GM19467 (cell line): ENCODE results near the gene PSKH1.

Experiments used
- ATAC-seq: cut with Tn5 transposase; IDR thresholded peaks from one replicate; pipeline ENCODE4 v1.9.1; 2021; ENCODE audit warnings: mild to moderate bottlenecking, moderate library complexity; ENCODE audit not compliant: unreplicated experiment

PSKH1 gene

GRCh38 chr16:67939507-67940445 lies 46.7 kb downstream of the PSKH1 start:
- ATAC-seq: no peak

- no peak for ATAC-seq
Measured at GRCh38 chr16:67940446-67941089, 47.5 kb downstream of the PSKH1 start.

DNA sequence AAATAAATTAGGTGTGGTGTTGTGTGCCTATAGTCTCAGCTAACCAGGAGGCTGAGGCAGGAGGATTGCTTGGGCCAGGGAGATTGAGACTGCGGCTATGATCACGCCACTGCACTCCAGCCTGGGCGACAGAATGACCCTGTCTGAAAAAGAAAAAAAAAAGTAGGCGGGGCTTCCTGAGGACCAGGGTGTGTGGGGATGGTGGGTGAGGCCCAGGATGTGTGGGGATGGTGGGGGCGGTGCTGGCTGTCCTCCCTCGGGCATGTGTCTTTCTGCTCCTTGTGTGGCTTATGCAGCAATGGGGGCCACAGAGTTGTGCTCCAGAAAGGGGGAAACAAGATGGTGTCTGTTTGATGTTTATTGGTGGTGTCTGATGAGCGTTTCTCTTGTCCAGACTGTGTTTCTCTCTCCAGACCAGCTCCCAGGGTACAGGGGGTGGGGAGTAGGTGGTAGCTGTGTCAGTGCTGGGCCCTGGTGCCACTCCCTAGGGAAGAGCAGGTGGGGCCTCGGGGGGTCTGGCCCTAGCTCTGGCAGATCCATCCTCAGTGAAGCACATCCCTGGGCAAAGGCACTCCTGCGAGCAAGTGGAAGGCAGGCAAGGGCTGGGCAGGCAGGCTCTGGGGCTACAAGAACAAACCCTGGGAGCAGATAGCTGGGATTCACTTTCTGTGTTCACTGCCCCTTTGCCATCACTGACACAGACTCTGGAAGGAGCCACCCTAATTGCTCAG lies 48.6 kb downstream of the PSKH1 start:
- no peak for ATAC-seq

GRCh38 chr16:67942200-67942509 lies 49.1 kb downstream of the PSKH1 start:
- no peak for ATAC-seq

- ATAC-seq: no peak
Measured at GRCh38 chr16:67942510-67943255, 49.6 kb downstream of the PSKH1 start.

DNA sequence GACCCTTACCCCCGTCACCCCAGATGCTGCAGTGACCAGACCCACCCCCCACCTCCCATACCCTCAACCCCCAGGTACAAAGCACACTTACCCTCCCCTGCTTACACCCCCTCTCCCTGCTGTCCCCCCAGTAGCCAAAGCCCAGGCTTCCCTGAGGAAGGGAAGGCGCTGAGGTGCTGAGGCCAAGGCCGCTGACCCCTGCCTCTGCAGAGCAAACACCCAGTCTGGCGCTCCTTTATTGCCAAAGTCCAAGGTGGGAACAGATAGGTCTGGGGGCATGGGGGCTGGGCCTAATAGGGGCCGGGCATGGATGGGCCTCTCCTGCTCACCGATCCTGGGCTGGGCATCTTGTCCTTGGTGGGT lies 50.2 kb downstream of the PSKH1 start:
- ATAC-seq: no peak

GRCh38 chr16:67943619-67944504 lies 50.8 kb downstream of the PSKH1 start, which contains the start of gene LCAT:
Gene LCAT (minus strand): TSS chr16:67944120. CDS start chr16:67944101, 19 bp downstream.
- no peak for ATAC-seq

DNA sequence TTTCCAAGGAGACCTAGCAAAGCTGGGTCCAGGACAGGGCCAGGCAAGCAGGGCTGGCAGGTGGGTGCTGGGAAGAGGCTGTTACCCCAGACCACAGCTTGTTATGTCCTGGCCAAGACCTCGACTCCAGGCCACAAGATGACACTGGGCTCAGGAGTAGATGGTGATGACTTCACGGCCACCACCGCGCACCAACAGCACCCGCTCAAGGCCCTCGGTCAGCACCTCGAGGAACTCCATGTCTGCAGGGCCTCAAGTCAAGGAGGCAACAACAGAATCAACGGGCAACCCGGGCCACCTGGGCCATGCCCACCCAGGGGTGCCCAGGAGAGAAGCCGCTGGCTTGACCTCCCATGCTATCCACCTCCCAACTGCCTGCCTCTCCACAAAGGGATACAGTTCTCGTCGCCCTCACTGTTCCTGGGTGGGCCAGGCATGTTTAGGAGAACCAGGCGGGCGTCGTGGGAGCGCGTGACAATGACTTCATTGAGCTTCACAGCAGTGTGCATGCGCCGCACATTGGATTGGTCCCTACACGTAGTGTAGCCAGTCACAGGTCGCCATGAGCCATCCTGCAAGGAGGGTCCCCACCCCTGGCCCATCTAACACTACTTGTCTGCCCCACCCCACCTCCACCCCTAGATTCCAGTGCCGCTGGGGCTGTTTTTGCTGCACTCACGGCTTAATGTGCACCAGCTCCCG lies 51.8 kb downstream of the PSKH1 start:
- no peak for ATAC-seq

GRCh38 chr16:67945392-67945933 lies 52.4 kb downstream of the PSKH1 start:
- no peak for ATAC-seq

GRCh38 chr16:67946128-67946569 lies 53.1 kb downstream of the PSKH1 start:
- no peak for ATAC-seq

GRCh38 chr16:67946966-67947558 lies 54.0 kb downstream of the PSKH1 start:
- no peak for ATAC-seq

DNA sequence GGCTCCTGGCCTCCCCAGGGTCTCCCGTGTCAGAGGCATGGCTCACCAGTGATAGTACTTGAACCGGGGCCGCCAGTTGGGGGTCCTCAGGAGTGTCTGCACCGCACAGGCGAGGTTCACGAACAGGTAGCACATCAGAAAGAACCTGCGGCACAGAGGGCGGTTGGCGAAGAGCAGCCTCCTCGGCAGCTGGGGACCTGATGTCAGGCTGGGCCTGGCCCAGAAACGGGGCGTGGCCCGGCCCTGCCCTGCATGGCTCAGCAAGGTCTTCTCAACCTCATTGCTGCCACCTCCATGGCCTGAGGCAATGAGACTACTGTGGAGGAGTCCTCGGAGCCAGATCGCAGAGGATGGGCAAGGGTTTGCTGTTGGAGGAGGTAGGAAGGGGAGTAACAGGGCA lies 55.0 kb downstream of the PSKH1 start:
- ATAC-seq: no peak

DNA sequence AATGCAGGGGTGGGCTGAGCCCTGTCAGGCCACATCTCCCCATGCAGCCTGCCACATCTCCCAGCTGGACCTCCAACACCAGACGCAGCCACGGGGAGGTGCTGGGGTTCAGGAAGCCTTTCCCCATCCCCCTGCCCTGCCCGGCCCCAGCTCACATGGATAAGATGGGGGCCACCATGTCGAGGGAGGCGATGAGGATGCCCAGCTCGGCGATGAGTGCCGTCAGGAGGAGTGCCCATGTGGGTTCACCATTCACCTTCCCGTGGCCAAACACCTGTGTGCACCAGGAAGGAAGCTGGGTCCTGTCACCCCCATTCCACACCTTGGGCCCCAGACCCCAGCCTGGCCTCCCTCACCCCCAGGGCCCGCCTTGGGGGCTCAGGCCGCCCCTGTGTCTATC lies 56.6 kb downstream of the PSKH1 start:
- ATAC-seq: no peak

DNA sequence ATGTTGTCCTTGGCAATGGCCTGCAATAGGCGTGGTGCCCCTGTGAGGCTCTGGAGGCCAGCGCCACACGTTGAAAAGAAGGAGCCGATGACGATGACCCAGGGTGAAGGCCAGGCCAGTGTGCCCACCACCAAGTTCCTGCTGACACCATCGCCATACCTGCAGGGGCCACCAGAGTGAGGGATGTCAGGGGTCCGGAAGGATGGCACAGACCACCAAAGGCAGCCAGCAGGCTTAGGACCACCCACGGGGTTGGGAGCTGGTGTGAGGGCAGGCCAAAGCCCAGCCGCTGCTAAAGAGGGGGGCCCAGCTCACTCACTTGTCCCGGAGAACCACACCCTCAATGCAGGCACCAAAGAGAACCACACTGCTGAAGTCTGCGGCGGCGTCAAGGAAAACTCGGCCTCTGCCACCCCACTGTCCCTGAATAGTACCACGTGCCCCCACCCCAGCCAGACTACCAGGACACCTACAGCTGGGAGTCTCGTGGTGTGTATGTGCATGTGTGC lies 57.3 kb downstream of the PSKH1 start:
- ATAC-seq: no peak

DNA sequence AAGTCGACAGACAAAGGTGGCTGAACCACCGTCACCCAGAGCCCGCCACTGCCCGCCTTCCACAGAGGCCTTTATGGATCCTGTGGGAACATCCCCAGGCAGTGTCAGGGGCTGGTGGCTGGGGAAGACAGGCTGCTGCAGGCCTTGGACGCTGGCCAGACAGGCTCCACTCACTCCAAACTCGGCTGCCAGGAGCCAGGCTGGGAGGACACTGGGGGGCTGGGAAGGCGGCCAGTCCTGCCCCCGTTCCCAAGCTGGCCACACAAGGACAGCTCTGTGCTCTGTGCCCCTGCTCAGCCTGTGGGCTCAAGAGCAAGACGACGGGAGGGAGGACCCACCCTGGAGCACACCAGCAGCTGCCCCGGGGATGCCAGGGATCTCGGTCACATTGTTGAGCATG lies 58.4 kb downstream of the PSKH1 start:
- ATAC-seq: no peak

DNA sequence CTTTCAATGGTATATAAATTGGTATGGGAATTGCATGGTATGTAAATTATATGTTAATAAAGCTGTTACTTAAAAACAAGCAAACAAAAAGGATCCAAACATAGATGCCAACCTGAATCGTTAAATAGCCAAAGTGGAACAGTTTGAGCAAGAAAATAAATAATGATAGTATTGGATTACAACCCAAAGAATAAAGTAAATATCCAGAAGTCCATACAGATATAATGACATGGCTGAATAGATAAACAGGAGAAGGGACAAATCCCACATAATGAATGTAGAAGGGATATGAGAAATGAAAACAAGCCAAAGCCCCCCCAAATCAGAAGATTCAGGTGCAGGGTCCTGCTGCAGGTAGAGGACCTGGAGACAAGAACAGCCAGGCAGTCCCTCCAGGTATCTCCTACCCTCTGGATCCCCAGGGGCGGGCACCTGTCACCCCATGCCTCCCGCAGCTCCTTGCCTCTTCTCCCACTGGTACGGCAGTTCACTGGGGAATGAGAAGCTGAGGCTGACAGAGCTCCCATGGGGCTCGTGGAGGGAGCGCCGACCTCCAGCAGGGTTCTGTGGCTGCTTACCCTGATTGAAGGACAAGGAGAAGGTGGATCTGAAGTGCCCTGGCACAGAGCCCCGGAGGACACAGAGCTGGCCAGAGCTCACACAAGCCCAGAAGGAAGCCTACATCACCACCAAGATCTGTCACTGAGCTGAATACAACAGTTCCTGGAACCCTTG lies 60.8 kb downstream of the PSKH1 start:
- ATAC-seq: no peak

GRCh38 chr16:67954421-67955196 lies 61.6 kb downstream of the PSKH1 start:
- ATAC-seq: no peak
